Hepatocyte (in vitro differentiated cells): ENCODE data around the gene HIRIP3.

ENCODE experiments used
- EZH2 ChIP-seq: fragments of 200-600 bp; sonication (generic); IDR thresholded peaks from 2 replicates; pipeline ENCODE4 v1.6.1; 2016; ENCODE audit warnings: antibody characterized with exemption, mild to moderate bottlenecking, borderline replicate concordance
- EZH2phosphoT487 ChIP-seq: fragments of 200-600 bp; sonication (generic); IDR thresholded peaks from one replicate; pipeline ENCODE4 v1.6.1; 2018; ENCODE audit warnings: antibody characterized with exemption, mild to moderate bottlenecking, low read depth, moderate library complexity; ENCODE audit not compliant: unreplicated experiment, severe bottlenecking
- TF ChIP-seq, protein P1 (sequence below): fragments of 200-600 bp; sonication (generic); IDR thresholded peaks from 2 replicates; pipeline ENCODE4 v1.5.1; 2016; ENCODE audit warnings: antibody characterized with exemption, mild to moderate bottlenecking; ENCODE audit not compliant: poor library complexity

DNA sequence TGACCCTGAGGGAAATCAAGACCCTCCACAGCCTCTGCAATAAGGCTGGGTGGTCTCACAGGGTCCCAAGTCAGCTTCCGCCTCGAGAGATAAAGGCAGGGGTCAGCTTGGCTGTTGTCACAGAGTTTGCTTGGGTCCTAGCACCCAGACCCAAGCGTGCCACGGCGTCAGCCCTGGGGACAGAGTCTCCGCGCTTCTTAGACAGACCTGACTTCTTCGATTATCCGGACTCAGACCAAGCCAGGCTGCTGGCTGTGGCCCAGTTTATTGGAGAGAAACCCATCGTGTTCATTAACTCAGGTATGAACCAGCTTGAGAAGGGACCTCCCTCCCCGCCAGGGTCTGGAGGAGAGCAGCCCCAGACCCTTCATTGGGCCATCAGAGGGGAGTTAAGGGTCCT lies 28.2 kb upstream of the HIRIP3 start:
- TF ChIP-seq, protein P1, sequence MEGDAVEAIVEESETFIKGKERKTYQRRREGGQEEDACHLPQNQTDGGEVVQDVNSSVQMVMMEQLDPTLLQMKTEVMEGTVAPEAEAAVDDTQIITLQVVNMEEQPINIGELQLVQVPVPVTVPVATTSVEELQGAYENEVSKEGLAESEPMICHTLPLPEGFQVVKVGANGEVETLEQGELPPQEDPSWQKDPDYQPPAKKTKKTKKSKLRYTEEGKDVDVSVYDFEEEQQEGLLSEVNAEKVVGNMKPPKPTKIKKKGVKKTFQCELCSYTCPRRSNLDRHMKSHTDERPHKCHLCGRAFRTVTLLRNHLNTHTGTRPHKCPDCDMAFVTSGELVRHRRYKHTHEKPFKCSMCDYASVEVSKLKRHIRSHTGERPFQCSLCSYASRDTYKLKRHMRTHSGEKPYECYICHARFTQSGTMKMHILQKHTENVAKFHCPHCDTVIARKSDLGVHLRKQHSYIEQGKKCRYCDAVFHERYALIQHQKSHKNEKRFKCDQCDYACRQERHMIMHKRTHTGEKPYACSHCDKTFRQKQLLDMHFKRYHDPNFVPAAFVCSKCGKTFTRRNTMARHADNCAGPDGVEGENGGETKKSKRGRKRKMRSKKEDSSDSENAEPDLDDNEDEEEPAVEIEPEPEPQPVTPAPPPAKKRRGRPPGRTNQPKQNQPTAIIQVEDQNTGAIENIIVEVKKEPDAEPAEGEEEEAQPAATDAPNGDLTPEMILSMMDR = no peak
- TF ChIP-seq EZH2 (no peak), EZH2phosphoT487 (no peak)
